Dermis lymphatic vessel endothelial cell (primary cell): Measurements from ENCODE around the gene MIEF2. TPM values are rescaled to one million over a fixed set of nuclear protein-coding genes. Genes with fewer than 3 reads are reported as not detected.

Experiments
- total RNA-seq: library from RNA; depleted of rRNA; stranded (reverse); fragments of >200 nt; gene quantifications from 2 replicates; pipeline ENCODE4 v1.2.1, GENCODE V29; 2014

MIEF2 gene, protein sequence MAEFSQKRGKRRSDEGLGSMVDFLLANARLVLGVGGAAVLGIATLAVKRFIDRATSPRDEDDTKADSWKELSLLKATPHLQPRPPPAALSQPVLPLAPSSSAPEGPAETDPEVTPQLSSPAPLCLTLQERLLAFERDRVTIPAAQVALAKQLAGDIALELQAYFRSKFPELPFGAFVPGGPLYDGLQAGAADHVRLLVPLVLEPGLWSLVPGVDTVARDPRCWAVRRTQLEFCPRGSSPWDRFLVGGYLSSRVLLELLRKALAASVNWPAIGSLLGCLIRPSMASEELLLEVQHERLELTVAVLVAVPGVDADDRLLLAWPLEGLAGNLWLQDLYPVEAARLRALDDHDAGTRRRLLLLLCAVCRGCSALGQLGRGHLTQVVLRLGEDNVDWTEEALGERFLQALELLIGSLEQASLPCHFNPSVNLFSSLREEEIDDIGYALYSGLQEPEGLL
- 10.5 and 14.8 TPM in 2 replicates for total RNA-seq

DNA sequence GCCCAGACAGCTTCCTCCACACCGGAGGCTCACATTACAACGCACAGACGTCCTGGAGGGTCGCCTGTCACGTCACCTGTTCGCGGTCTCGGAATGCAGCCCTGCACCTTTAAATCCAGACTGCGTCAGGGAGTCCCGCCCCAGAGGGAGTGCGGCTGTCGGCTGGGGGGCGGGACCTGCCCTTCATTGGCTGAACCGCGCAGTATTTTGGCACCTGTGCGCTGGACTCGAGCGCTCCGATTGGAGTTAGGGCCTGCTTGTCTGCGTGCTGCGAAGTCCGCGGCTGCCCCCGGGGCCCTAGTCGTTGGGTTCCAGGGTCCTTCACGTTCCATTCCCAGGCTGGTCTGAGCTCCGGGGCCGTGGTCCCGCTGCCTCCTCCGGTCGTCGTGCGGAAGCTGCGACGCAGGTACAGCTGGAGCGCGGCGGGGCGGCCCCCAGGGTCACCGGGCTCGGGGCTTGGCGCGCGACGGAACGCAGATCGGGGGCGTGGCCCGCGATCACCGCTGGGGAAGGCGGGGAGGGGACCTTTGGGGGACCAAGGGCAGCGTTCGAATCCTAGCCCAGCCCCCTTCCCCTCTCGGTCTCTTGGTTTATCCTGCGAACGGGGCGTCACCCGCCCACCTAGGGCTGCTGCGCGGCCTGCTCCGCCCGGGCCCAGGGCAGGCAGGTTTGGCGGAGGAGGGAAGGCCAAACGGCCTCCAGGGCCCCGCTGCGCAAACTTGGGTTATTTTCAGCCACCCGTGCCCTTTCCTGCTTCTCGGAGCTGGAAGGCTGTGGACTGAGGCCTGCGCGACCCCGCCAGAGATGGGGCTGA lies at the start of gene MIEF2:
Gene MIEF2 (plus strand): TSS at position 331 of the 814 bp plus-strand sequence. CDS start 2,059 bp downstream, outside the sequence.

DNA sequence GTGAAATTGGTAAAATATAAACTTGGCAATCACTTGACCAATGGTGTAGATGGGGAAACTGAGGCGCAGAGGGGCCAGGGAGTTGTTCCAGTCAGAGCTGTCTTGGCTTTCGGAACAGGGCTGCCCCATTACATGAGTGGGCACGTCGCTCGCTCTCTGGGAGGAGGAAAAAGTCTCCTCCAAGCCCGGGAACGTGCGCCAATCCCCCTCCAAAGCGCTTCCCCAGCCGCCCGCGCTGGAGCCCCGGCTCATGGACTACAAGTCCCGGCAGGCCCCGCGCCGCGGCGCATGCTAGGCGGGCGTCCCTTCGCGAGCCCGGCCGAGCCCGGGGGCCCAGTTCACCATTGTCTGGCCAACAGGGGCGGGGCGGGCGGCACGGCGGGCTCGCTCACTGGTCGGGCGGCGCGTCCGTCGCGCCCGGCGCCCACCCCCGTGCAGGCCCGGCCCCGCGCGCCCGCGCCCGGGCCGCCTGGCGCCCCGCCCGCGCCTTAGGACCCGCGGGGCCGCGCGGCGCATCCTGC lies 35.3 kb upstream of the MIEF2 start, which contains the start of gene LLGL1:
Gene LLGL1 (plus strand): TSS at position 515 of the 521 bp plus-strand sequence. CDS start 48 bp downstream, outside the sequence.

DNA sequence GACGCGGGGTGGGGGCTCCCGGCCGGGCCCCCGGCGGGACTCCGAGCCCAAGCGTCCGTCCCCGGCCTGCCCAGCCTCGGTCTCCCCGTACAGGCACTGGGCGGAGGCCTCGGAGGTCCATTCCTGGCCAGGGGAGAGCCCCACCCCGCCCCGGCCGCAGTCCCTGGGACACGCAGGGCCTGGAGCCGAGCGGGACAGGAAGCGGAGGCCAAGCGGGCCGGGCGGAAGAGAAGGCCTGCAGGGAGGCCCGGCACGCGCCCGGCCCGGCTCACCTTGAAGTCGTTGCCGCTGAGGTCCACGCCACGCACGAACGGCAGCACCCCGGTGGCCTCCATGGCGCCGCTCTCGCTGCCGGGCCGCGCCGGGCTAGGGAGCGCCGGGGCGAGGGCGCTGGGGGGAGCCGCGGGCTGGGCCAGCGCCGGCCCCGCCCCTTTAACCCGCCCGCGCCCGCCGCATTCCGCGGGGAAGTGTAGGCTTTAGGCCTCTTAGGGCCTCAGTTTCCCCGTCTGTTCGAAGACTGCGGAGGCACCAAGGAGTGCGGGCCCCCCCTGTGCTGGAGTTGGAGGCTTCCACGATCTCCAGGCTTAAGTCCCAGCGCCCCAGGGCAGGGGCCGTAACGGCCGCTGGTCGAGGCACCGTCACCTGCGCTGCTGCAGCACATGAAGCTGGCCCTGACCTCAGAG lies 2.0 kb upstream of the MIEF2 start, which contains the start of gene FLII:
Gene FLII (minus strand): TSS at position 383 of the 683 bp plus-strand sequence. CDS start 48 bp downstream, at position 335.

DNA sequence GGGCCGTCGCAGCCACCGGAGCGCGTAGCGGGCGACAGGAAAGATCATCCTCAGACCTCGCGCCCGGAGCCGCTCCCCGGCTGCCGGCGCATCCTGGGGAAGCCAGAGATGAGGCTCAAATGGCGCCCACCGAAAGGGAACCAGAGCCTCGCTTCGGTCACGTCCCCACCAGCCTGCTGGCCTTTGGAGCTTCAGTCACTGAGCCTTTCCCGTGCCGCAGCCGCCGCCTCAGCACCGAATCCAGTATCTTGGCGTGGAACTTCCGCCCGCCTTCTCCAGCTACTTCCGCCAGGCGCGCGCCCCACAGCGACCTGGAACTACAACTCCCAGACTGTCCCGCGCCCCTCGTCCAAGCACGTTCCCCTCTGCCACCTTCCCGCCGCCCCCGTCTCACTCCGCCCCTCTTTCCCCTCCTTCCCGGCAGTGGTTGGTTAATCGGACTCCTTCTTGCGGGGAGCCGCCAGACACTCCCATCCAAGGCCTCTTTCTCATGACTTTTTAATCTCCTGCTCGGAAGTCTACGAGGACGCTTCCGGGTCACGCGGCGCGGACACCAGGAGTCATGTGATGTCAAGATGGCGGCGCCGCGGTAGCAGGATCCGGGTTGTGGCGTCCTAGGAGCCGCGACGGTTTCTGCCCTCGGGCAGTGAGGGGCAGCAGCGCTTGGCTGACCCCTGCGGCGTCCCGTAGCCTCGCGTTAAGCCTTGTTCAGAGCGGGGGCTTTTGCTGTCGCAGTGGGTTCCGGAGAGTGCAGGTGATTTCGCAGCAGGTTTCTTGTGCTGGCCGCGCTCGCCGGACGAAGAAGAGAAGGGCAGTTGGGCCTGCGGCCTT lies 54.5 kb downstream of the MIEF2 start, which contains the start of the genes SMCR8 and TOP3A:
Gene SMCR8 (plus strand): TSS at position 563 of the 831 bp plus-strand sequence. CDS start 497 bp downstream, outside the sequence.
Gene TOP3A (minus strand): TSS at position 264 of the 831 bp plus-strand sequence. CDS start 216 bp downstream, at position 48.

Other genes with a start within 250 kb of the MIEF2 start
- gene ATPAF2, start 221.5 kb upstream of the MIEF2 start, total RNA-seq, result 17.2 and 18.5 TPM in 2 replicates
- gene GID4, start 221.3 kb upstream of the MIEF2 start, total RNA-seq, result 7.3 and 7.4 TPM in 2 replicates
- 25.1 and 29.0 TPM in 2 replicates for gene DRG2, start 172.7 kb upstream of the MIEF2 start, total RNA-seq
- 0.17 and 0.33 TPM in 2 replicates for gene MYO15A, start 151.9 kb upstream of the MIEF2 start, total RNA-seq
- 64.3 and 69.7 TPM in 2 replicates for gene ALKBH5, start 76.8 kb upstream of the MIEF2 start, total RNA-seq
- 15.3 and 16.2 TPM in 2 replicates for gene LLGL1, start 35.0 kb upstream of the MIEF2 start, total RNA-seq
- 259 and 335 TPM in 2 replicates for gene FLII, start 1.9 kb upstream of the MIEF2 start, total RNA-seq
- 12.4 and 14.9 TPM in 2 replicates for gene TOP3A, start 54.3 kb downstream of the MIEF2 start, total RNA-seq
- gene SMCR8, start 54.6 kb downstream of the MIEF2 start, total RNA-seq, result 15.2 and 16.1 TPM in 2 replicates
- gene SHMT1, start 102.9 kb downstream of the MIEF2 start, total RNA-seq, result 7.1 and 11.1 TPM in 2 replicates
- not detected in 2 replicates for gene EVPLL, start 117.1 kb downstream of the MIEF2 start, total RNA-seq
- not detected in 2 replicates for gene LGALS9C, start 216.1 kb downstream of the MIEF2 start, total RNA-seq